ENCODE data around the gene MEF2B. TPM values are rescaled to one million over a fixed set of nuclear protein-coding genes. Genes with fewer than 3 reads are reported as not detected.

The MEF2B gene
- total RNA-seq, 1 donor from 2014 or later: 0.97 TPM

- no peaks in the 10 kb centered on the region for H3K36me3 Mint-ChIP-seq (ENCODE audit: low read depth, unreplicated experiment)
- no peak overlapping the region for H3K27ac Mint-ChIP-seq (ENCODE audit: unreplicated experiment)
- no peaks in the 10 kb centered on the region for H3K9me3 Mint-ChIP-seq (ENCODE audit: unreplicated experiment)
- H3K4me3 Mint-ChIP-seq (ENCODE audit: unreplicated experiment): no peak overlapping the region
- no peak for TF ChIP-seq CTCF (IDR thresholded peaks at IDR 0.05; ENCODE audit: unreplicated experiment)
- no peaks in the 10 kb centered on the region for H3K4me1 Mint-ChIP-seq (ENCODE audit: unreplicated experiment)
- peaks cover 11% of the 10 kb centered on the region for H3K27me3 Mint-ChIP-seq (ENCODE audit: unreplicated experiment)
- no peak for DNase-seq (ENCODE audit: low spot score)
These were observed 58.0 kb downstream of the MEF2B start for GRCh38 chr19:19111967-19112580.

GRCh38 chr19:19111136-19111835, 58.8 kb downstream of the MEF2B start:
- no peak overlapping the region for H3K4me3 Mint-ChIP-seq (ENCODE audit: unreplicated experiment)
- H3K27me3 Mint-ChIP-seq (ENCODE audit: unreplicated experiment): peaks cover 15% of the 10 kb centered on the region
- DNase-seq (ENCODE audit: low spot score): no peak
- H3K36me3 Mint-ChIP-seq (ENCODE audit: low read depth, unreplicated experiment): no peaks in the 10 kb centered on the region
- H3K4me1 Mint-ChIP-seq (ENCODE audit: unreplicated experiment): no peaks in the 10 kb centered on the region
- no peak overlapping the region for H3K27ac Mint-ChIP-seq (ENCODE audit: unreplicated experiment)
- TF ChIP-seq CTCF (IDR thresholded peaks at IDR 0.05; ENCODE audit: unreplicated experiment): no peak
- H3K9me3 Mint-ChIP-seq (ENCODE audit: unreplicated experiment): no peaks in the 10 kb centered on the region

GRCh38 chr19:19110410-19111135, 59.5 kb downstream of the MEF2B start:
- DNase-seq (ENCODE audit: low spot score): peak; percentile 19
- H3K4me3 Mint-ChIP-seq (ENCODE audit: unreplicated experiment): no peak overlapping the region
- no peak for TF ChIP-seq CTCF (IDR thresholded peaks at IDR 0.05; ENCODE audit: unreplicated experiment)

GRCh38 chr19:19109601-19110000, 60.5 kb downstream of the MEF2B start:
- no peaks in the 10 kb centered on the region for H3K4me1 Mint-ChIP-seq (ENCODE audit: unreplicated experiment)
- no peak for TF ChIP-seq CTCF (IDR thresholded peaks at IDR 0.05; ENCODE audit: unreplicated experiment)
- H3K27ac Mint-ChIP-seq (ENCODE audit: unreplicated experiment): no peak overlapping the region
- H3K36me3 Mint-ChIP-seq (ENCODE audit: low read depth, unreplicated experiment): no peaks in the 10 kb centered on the region
- peaks cover 17% of the 10 kb centered on the region for H3K27me3 Mint-ChIP-seq (ENCODE audit: unreplicated experiment)
- H3K9me3 Mint-ChIP-seq (ENCODE audit: unreplicated experiment): no peaks in the 10 kb centered on the region
- H3K4me3 Mint-ChIP-seq (ENCODE audit: unreplicated experiment): no peak overlapping the region
- no peak for DNase-seq (ENCODE audit: low spot score)

More at GRCh38 chr19:19110410-19111135, 59.5 kb downstream of the MEF2B start:
- H3K9me3 Mint-ChIP-seq (ENCODE audit: unreplicated experiment): no peaks in the 10 kb centered on the region
- H3K36me3 Mint-ChIP-seq (ENCODE audit: low read depth, unreplicated experiment): no peaks in the 10 kb centered on the region
- no peak overlapping the region for H3K27ac Mint-ChIP-seq (ENCODE audit: unreplicated experiment)
- no peaks in the 10 kb centered on the region for H3K4me1 Mint-ChIP-seq (ENCODE audit: unreplicated experiment)
- H3K27me3 Mint-ChIP-seq (ENCODE audit: unreplicated experiment): peaks cover 14% of the 10 kb centered on the region
